ENCODE measurements around the gene GRIK4. TPM values are rescaled to one million over a fixed set of nuclear protein-coding genes. Genes with fewer than 3 reads are reported as not detected.

GRIK4 gene
- total RNA-seq, 2 experiments from 2014 or later, result not detected

DNA sequence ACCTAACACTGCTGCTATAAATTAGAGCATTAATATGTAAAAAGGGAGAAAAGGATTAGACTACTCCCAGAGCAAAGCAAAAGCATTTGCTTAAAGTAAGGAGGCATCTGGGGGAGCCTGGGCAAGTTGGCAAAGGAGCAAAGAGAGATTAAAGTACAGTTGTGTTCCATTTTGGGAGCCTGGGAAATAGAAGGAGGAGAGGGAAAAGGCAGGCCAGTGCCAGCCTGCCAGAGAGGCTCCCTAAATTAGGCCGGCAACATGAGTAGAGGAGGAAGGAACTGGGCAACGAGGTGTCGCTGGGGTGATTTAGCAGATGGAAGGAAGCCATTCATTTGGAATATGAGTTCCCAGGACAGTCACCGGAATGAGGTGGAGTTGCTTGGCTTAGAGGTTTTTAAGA lies 326.1 kb downstream of the GRIK4 start:
- H3K4me3 ChIP-seq (ENCODE audit: low read length), result no peak overlapping the region
- Mint-ChIP-seq H3K9me3 (no peaks in the 10 kb centered on the region), H3K27me3 (peaks cover 34% of the 10 kb centered on the region), H3K4me1 (ENCODE audit: low read depth) (no peaks in the 10 kb centered on the region), H3K4me3 (no peak overlapping the region), H3K27ac (no peak overlapping the region), H3K36me3 (ENCODE audit: low read depth) (no peaks in the 10 kb centered on the region)
- peaks cover 0 to 7% of the 10 kb centered on the region in 2 experiments for H3K9me3 ChIP-seq (ENCODE audit: control insufficient read depth in 1 of 2, insufficient read depth in 1 of 2, low read length in 2 of 2)
- TF ChIP-seq, protein P1, sequence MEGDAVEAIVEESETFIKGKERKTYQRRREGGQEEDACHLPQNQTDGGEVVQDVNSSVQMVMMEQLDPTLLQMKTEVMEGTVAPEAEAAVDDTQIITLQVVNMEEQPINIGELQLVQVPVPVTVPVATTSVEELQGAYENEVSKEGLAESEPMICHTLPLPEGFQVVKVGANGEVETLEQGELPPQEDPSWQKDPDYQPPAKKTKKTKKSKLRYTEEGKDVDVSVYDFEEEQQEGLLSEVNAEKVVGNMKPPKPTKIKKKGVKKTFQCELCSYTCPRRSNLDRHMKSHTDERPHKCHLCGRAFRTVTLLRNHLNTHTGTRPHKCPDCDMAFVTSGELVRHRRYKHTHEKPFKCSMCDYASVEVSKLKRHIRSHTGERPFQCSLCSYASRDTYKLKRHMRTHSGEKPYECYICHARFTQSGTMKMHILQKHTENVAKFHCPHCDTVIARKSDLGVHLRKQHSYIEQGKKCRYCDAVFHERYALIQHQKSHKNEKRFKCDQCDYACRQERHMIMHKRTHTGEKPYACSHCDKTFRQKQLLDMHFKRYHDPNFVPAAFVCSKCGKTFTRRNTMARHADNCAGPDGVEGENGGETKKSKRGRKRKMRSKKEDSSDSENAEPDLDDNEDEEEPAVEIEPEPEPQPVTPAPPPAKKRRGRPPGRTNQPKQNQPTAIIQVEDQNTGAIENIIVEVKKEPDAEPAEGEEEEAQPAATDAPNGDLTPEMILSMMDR (IDR thresholded peaks at IDR 0.05), result no peak
- ATAC-seq (ENCODE audit: poor library complexity) (no peak), DNase-seq (no peak)
- peaks cover 0 to 7% of the 10 kb centered on the region in 2 experiments for H3K27me3 ChIP-seq (ENCODE audit: control insufficient read depth in 1 of 2, insufficient read depth in 2 of 2, low read length in 2 of 2)
- no peak overlapping the region for H3K27ac ChIP-seq (ENCODE audit: low read depth in 1 of 2, low read length in 2 of 2)
- H3K4me1 ChIP-seq (ENCODE audit: insufficient read depth, low read length), result no peaks in the 10 kb centered on the region
- ChIA-PET CTCF (no interaction called here), POLR2A (no interaction called here)
- no peaks in the 10 kb centered on the region for H3K36me3 ChIP-seq (ENCODE audit: insufficient read depth, low read length)
- intact Hi-C loops (cut with DNase I, micrococcal nuclease), result no loop called here

DNA sequence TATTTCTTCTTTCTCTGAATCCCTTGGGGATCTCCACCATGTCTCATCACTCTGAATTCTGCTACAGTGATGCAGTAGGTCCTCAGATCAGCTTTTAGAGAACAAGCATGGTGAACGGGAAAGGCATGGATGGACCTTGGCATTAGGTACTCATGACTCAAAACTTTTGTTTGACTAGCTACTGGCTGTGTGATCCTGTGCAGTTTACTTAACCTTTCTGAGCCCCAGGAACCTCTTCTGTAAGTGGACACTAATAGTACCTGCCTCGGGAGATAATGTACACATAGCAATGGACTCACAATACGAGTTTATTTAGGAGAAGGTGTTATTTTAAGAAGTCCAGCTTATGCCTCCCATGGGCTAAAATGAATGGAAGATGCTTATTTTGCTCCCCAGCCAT lies 327.7 kb downstream of the GRIK4 start:
- Histone ChIP-seq H3K36me3 (ENCODE audit: insufficient read depth, low read length) (no peaks in the 10 kb centered on the region), H3K4me3 (ENCODE audit: low read length) (no peak overlapping the region), H3K27me3 (ENCODE audit: control insufficient read depth in 1 of 2, insufficient read depth in 2 of 2, low read length in 2 of 2) (peaks cover 0 to 7% of the 10 kb centered on the region in 2 experiments), H3K4me1 (ENCODE audit: insufficient read depth, low read length) (no peaks in the 10 kb centered on the region), H3K9me3 (ENCODE audit: control insufficient read depth in 1 of 2, insufficient read depth in 1 of 2, low read length in 2 of 2) (peaks cover 0 to 7% of the 10 kb centered on the region in 2 experiments), H3K27ac (ENCODE audit: low read depth in 1 of 2, low read length in 2 of 2) (no peak overlapping the region)
- CTCF ChIA-PET, result no interaction called here
- DNase-seq (no peak), ATAC-seq (ENCODE audit: poor library complexity) (no peak)
- TF ChIP-seq, protein P1 (IDR thresholded peaks at IDR 0.05), result no peak
- Mint-ChIP-seq H3K27ac (no peak overlapping the region), H3K36me3 (ENCODE audit: low read depth) (no peaks in the 10 kb centered on the region), H3K27me3 (peaks cover 24% of the 10 kb centered on the region), H3K9me3 (no peaks in the 10 kb centered on the region), H3K4me1 (ENCODE audit: low read depth) (no peaks in the 10 kb centered on the region), H3K4me3 (no peak overlapping the region)
- intact Hi-C loops (cut with DNase I, micrococcal nuclease), result no loop called here
- POLR2A ChIA-PET, result no interaction called here

GRCh38 chr11:120839846-120840402 lies 328.4 kb downstream of the GRIK4 start:
- POLR2A ChIA-PET, result no interaction called here
- Histone ChIP-seq H3K4me1 (ENCODE audit: insufficient read depth, low read length) (no peaks in the 10 kb centered on the region), H3K9me3 (ENCODE audit: control insufficient read depth in 1 of 2, insufficient read depth in 1 of 2, low read length in 2 of 2) (no peaks in the 10 kb centered on the region), H3K4me3 (ENCODE audit: low read length) (no peak overlapping the region), H3K27ac (ENCODE audit: low read depth in 1 of 2, low read length in 2 of 2) (no peak overlapping the region), H3K36me3 (ENCODE audit: insufficient read depth, low read length) (no peaks in the 10 kb centered on the region), H3K27me3 (ENCODE audit: control insufficient read depth in 1 of 2, insufficient read depth in 2 of 2, low read length in 2 of 2) (peaks cover 0 to 7% of the 10 kb centered on the region in 2 experiments)
- CTCF ChIA-PET, result no interaction called here
- no peak for ATAC-seq (ENCODE audit: poor library complexity)
- Mint-ChIP-seq H3K9me3 (no peaks in the 10 kb centered on the region), H3K4me3 (no peak overlapping the region), H3K36me3 (ENCODE audit: low read depth) (no peaks in the 10 kb centered on the region), H3K27me3 (peaks cover 23% of the 10 kb centered on the region), H3K27ac (no peak overlapping the region), H3K4me1 (ENCODE audit: low read depth) (no peaks in the 10 kb centered on the region)
- TF ChIP-seq, protein P1 (IDR thresholded peaks at IDR 0.05), result no peak
- intact Hi-C loops (cut with DNase I, micrococcal nuclease), result no loop called here
- DNase-seq, result peak in 2 of 14 experiments; percentile 12 to 32

Data from CD4-positive, alpha-beta T cell (primary cell).